ENCODE measurements around the gene CRADD.
"Not testable (repeated sequence)": the region's sequence is repeated elsewhere in the genome, so short reads cannot be mapped to it uniquely, and the experiment has no call there.

Gene CRADD

GRCh38 chr12:93758801-93759373 lies 81.7 kb downstream of the CRADD start:
- DNase-seq (ENCODE audit: low read depth): no peak

- DNase-seq (ENCODE audit: low read depth): no peak
These were observed 82.4 kb downstream of the CRADD start for GRCh38 chr12:93759512-93760081.

GRCh38 chr12:93760275-93760875 lies 83.2 kb downstream of the CRADD start:
- DNase-seq (ENCODE audit: low read depth): no peak

- DNase-seq (ENCODE audit: low read depth): no peak
These were observed 85.0 kb downstream of the CRADD start for GRCh38 chr12:93762059-93762719.

- no peak for DNase-seq (ENCODE audit: low read depth)
These were observed 85.9 kb downstream of the CRADD start for GRCh38 chr12:93762912-93763553.

DNA sequence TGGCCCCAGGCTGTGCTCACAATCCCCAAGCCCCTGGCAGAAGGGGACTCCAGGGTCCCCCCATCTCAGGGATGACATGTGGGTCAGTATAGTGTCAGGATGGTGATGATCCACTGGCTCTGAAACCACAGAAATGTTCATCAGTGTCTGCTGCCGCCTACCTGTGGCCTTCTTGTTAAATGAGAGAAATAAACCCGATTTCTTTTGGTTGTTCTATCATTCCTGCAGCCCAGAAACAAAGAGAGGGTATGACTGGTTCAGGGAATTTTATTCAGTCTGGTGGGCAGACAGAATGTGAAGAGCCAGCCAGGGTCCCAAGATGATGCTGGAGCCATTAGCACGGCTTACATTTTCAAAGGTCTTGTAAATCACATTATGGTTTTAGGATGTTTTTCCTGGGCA lies 86.6 kb downstream of the CRADD start:
- no peak for DNase-seq (ENCODE audit: low read depth)

- DNase-seq (ENCODE audit: low read depth): no peak
These were observed 89.2 kb downstream of the CRADD start for GRCh38 chr12:93766371-93766770.

DNA sequence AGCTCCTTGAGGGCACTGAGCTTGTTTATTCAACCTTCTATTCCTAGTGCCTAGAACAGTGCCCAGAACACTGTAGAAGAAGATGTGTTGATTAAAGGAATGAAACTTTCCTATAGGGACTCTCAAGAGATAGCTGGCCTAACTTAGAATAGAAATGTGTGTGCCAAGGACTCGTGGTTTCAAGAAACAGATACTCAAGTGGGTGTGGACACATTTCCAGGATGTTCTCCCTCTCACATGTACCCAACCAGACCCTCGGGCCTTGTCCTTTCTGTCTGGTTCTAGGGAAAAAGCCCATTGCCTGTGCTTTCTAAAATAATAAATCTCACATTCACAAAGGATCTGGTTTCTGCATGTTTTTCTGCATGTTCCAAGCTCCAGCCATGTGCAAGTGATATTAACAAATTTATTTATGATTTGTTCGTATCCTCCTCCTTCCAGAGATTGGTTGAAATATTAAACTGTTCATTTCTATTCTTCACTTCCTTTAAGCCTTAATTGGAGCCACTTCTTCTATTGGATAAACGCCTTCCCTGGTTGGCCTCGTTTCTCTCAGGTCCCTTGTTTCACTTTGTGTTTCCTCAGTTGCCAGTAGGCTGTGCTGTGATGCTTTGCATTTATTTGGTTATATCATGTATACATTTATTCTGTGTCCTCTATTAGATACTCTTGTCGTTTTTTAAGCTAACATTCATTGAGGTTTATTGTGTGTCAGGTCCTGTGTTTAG lies 89.8 kb downstream of the CRADD start:
- DNase-seq (ENCODE audit: low read depth): peak; percentile 75

GRCh38 chr12:93767524-93767863 lies 90.3 kb downstream of the CRADD start:
- DNase-seq (ENCODE audit: low read depth): no peak

- no peak for DNase-seq (ENCODE audit: low read depth)
These were observed 95.0 kb downstream of the CRADD start for GRCh38 chr12:93772003-93772700.

DNA sequence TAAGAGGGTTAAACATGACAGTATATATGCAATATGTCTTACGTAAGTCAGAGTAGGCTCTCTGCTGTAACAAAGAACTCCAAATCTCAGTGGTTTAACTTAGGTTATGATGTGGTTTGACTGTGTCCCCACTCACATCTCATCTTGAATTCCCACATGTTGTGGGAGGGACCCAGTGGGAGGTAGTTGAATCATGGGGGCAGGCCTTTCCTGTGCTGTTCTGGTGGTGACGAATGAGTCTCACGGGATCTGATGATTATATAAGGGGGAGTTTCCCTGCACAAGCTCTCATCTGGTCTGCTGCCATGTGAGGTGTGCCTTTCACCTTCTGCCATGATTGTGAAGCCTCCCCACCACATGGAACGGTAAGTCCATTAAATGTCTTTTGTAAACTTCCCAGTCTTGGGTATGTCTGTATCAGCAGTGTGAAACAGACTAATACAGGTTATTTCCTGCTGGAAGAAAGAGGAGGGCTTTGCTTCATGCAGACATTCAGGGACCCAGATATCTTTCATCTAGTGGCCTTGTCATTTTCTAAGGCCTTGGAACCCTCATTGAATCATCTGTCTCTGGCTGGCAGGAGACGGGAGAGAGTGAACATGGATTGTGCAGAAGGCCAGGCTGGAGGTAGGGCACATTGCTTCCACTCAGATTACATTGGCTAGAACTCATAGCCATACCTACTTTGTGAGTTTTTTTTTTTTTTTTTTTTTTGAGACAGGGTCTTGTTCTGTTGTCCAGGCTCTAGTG lies 96.1 kb downstream of the CRADD start:
- DNase-seq (ENCODE audit: low read depth): no peak

GRCh38 chr12:93776581-93777018 lies 99.4 kb downstream of the CRADD start:
- peak; percentile 71 for DNase-seq (ENCODE audit: low read depth)

- DNase-seq (ENCODE audit: low read depth): peak; percentile 62
These were observed 100.1 kb downstream of the CRADD start for GRCh38 chr12:93777254-93777653.

GRCh38 chr12:93778306-93778705 lies 101.1 kb downstream of the CRADD start:
- peak; percentile 91 for DNase-seq (ENCODE audit: low read depth)

DNA sequence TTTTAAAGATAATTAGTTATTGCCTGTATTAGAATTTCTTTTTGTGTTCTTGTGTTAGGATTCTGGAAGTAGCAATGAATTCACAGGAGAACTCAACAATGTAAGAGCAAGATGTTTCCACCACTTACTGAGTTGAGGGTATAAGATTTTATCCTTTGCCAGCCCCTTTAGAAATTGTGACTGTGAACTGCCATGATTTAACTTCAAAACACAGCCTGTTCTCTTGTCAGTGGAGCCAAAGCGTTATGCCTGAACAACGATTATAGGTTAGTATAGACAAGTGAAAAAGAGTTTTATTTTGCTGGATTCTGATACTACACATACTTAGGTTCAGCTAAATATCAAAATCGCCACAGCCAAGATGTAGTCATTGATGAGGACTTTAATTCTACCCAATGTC lies 101.6 kb downstream of the CRADD start:
- no peak for DNase-seq (ENCODE audit: low read depth)

- no peak for DNase-seq (ENCODE audit: low read depth)
These were observed 103.0 kb downstream of the CRADD start for GRCh38 chr12:93780101-93780641.

DNA sequence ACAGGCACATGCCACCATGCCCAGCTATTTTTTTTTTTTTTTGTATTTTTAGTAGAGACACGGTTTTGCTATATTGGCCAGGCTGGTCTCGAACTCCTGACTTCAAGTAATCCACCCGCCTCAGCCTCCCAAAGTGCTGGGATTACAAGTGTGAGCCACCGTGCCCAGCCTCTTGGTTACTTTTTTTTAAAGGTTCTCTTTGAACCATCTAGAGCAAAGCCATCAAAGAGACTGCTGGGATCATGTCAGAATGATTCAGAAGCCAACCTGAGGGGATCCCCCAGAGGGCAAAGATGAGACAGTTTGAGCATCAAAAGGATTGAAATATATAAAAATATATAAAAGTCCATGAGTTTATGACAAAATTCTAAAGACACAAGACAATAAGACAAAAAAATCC lies 103.7 kb downstream of the CRADD start:
- DNase-seq (ENCODE audit: low read depth): not testable (repeated sequence)

- not testable (repeated sequence) for DNase-seq (ENCODE audit: low read depth)
These were observed 104.8 kb downstream of the CRADD start for GRCh38 chr12:93781961-93782360.

DNA sequence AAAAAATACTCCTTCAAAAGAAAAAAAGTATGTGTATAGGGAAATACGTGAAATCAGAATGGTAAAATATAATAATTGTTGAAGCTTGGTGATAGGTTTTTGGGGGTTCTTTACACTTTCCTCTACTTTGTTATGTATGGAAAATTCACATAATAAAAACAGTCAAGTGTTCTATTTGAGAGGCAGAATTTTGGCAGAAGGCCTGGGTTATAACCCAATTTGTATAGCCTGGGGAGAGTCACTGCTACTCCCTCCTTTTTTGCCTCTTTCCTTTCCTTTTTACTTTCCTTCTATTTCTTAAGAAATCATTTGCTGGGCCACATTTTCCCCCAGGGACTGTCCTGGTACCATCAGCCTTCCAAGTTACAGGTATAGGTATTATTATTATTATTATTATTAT lies 105.7 kb downstream of the CRADD start:
- no peak for DNase-seq (ENCODE audit: low read depth)

GRCh38 chr12:93783832-93784231 lies 106.7 kb downstream of the CRADD start:
- no peak for DNase-seq (ENCODE audit: low read depth)
